ENCODE data around the gene NLRP1. TPM values are rescaled to one million over a fixed set of nuclear protein-coding genes. Genes with fewer than 3 reads are reported as not detected.
A peak's percentile ranks its signal among the peaks of the same experiment; 100 is the strongest.

Gene NLRP1
- total and polyA plus RNA-seq, 2 of the 13 experiments (the other 11 are each of a cell fraction or from before 2014, with no cell fraction given) = 3.4 to 3.7 TPM

- 0 out of 2 replicates have a peak, but pooled peaks have one; percentile 15 for TF ChIP-seq PRMT3 (CRISPR knock-in tag; IDR thresholded peaks at IDR 0.05; ENCODE audit: borderline replicate concordance, low read depth)
- peak; percentile 81 for TF ChIP-seq SIN3B (IDR thresholded peaks at IDR 0.05; ENCODE audit: low read length)
- peak; percentile 90; the same call in 1 of the 2 replicates for TF ChIP-seq ZNF468 (CRISPR knock-in tag; IDR thresholded peaks at IDR 0.05)
- TF ChIP-seq PCBP2 (optimal IDR thresholded peaks at IDR 0.05; ENCODE audit: low read depth, low read length, poor library complexity, severe bottlenecking) = no peak
- peak; percentile 64; the same call in 1 of the 2 replicates for TF ChIP-seq PITX1 (CRISPR knock-in tag; IDR thresholded peaks at IDR 0.05)
- no peak for TF ChIP-seq NPAS2 (CRISPR knock-in tag; IDR thresholded peaks at IDR 0.05; ENCODE audit: borderline replicate concordance)
- TF ChIP-seq NR2F1 (CRISPR knock-in tag; IDR thresholded peaks at IDR 0.05) = peak in 1 of 2 experiments; percentile 43; a peak in 1 of 4 replicates
- 0 out of 2 replicates have a peak, but pooled peaks have one; percentile 27 for TF ChIP-seq NR1H2 (CRISPR knock-in tag; IDR thresholded peaks at IDR 0.05; ENCODE audit: borderline replicate concordance, low read depth)
- peak; percentile 72; the same call in 1 of the 2 replicates for TF ChIP-seq FOXO1 (CRISPR knock-in tag; IDR thresholded peaks at IDR 0.05)
- TF ChIP-seq SIX1 (CRISPR knock-in tag; IDR thresholded peaks at IDR 0.05; ENCODE audit: borderline replicate concordance) = no peak
- TF ChIP-seq ZBTB46 (CRISPR knock-in tag; IDR thresholded peaks at IDR 0.05; ENCODE audit: borderline replicate concordance) = no peak
- peak; percentile 96 for TF ChIP-seq ZNF687 (CRISPR knock-in tag; IDR thresholded peaks at IDR 0.05)
- 0 out of 2 replicates have a peak, but pooled peaks have one; percentile 23 for TF ChIP-seq PAXIP1 (CRISPR knock-in tag; conservative IDR thresholded peaks at IDR 0.05)
- 0 out of 2 replicates have a peak, but pooled peaks have one; percentile 3 for TF ChIP-seq STAG1 (CRISPR knock-in tag; IDR thresholded peaks at IDR 0.05)
- TF ChIP-seq THAP11 (CRISPR knock-in tag; IDR thresholded peaks at IDR 0.05) = peak; percentile 95
- TF ChIP-seq MBNL3 (CRISPR knock-in tag; conservative IDR thresholded peaks at IDR 0.05) = no peak
Observed at GRCh38 chr17:5486206-5487124, 97.8 kb downstream of the NLRP1 start, which contains the start of gene MIS12 (continued).

All from HepG2 (cell line).